Stimulated activated naive CD4-positive, alpha-beta T cell treated with Interleukin-2 at 50 U/mL for 16 hours (primary cell): Measurements from ENCODE around the gene POLR3H.
A peak's percentile ranks its signal among the peaks of the same experiment; 100 is the strongest.
"Not testable (repeated sequence)": the region's sequence is repeated elsewhere in the genome, so short reads cannot be mapped to it uniquely, and the experiment has no call there.

Experiments
- DNase-seq: peaks from one replicate; lab custom pipeline; 2025; lab: John Stamatoyannopoulos, UW

POLR3H gene, protein sequence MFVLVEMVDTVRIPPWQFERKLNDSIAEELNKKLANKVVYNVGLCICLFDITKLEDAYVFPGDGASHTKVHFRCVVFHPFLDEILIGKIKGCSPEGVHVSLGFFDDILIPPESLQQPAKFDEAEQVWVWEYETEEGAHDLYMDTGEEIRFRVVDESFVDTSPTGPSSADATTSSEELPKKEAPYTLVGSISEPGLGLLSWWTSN

DNA sequence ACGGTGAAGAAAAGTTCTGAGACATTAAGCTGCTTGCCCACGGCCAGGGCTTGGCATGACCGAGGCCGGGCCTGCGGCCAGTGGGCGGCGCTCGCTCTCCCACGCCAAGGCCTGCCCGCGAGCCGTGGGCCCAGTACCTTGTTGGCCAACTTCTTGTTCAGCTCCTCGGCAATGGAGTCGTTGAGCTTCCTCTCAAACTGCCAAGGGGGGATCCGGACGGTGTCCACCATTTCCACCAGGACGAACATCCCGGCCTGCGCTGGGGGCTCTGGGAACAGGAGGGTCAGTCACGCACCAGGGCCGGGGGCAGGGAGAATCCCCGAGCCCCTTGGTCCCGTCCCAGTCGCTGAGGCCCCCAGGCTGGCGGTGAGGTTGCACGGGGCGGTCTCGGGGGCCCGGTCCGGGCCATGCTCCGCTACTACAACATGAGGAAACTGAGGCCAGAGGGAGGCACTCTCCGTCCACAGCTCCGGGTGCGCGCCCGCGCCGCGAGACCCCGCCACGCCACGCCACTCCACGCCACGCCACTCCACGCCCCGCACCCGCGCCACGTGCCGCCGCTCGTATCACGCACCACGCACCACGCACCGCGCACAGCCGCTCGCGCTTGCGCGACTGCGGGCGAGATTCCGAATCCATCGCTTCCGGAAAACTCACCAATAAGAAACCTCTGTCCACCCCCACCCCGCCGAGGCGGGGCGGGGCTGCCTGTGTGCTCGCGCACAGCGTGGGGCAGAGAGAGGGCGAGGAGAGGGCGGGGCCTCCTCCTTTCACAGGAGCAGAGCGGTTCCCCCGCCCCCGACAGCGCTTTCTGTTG lies at the start of gene POLR3H:
Gene POLR3H (minus strand): TSS at position 617 of the 817 bp plus-strand sequence. CDS start 369 bp downstream, at position 248.
- peak; percentile 96 for DNase-seq

DNA sequence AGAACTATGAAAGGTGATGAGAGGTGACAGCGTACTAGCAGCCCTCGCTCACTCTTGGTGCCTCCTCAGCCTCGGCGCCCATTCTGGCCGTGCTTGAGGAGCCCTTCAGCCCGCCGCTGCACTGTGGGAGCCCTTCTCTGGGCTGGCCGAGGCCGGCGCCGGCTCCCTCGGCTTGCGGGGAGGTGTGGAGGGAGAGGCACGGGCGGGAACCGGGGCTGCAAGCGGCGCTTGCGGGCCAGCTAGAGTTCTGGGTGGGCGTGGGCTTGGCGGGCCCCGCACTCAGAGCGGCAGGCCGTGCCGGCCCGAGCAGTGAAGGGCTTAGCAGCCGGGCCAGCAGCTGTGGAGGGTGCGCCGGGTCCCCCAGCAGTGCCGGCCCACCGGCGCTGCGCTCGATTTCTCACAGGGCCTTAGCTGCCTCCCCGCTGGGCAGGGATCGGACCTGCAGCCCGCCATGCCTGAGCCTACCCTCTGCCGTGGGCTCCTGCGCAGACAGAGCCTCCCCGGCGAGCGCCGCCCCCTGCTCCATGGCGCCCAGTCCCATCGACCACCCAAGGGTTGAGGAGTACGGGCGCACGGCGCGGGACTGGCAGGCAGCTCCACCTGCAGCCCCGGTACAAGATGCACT lies 49.2 kb upstream of the POLR3H start:
- DNase-seq, result not testable (repeated sequence)

DNA sequence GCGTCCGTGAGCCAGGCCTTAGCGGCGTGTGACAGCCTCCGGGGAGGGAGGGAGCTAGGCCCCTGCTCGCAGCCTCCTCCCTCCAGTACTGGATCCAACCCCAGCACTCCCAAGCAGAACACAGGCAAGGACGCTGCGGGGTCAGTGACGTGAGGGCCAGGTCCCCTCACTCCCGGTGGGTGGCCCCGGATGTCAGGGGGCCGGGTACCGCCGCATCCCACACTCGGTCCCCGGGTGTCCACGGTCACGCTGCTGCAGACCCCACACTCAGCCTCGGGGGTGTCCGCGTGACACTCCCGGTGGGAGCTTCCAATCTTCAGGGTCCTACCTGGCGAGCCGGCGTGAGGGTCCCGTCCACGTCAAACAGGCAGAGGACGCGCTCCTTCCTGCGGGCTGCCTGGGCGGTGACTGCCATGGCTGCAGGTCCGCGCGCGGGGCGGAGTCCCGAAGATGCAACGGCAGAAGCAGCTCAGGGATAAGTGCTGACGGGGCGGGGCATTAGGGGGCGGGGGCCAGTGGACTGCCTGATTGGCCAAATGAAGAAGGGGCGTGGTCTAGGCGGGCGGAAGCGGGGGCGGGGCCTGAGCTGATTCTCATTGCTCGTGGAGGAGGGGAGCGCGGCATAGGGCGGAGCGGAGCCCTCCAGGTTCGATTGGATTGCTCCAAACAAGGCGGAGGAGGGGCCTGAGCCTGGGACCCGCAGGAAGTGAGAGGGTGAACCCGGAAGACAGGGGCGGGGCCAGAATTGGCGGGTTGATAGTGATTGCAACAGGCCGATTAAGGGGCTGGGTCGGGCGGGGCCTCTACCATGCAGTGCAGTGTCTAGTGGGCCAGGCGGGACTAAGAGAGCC lies 45.3 kb upstream of the POLR3H start, which contains the start of gene PMM1:
Gene PMM1 (minus strand): TSS at position 450 of the 851 bp plus-strand sequence. CDS start 35 bp downstream, at position 415.
- peak; percentile 100 for DNase-seq

DNA sequence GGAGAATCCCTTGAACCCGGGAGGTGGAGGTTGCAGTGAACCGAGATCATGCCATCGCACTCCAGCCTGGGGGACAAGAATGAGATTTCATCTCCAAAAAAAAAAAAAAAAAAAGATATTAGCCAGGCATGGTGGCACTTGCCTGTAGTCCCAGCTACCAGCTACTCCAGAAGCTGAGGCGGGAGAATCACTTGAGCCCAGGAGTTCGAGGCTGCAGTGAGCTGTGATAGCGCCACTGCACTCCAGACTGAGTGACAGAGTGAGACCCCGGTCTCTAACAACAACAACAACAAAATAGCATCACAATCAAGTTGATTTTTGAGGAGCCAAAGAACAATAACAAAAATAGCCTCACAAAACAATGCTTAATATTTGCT lies 43.1 kb upstream of the POLR3H start:
- no peak for DNase-seq

DNA sequence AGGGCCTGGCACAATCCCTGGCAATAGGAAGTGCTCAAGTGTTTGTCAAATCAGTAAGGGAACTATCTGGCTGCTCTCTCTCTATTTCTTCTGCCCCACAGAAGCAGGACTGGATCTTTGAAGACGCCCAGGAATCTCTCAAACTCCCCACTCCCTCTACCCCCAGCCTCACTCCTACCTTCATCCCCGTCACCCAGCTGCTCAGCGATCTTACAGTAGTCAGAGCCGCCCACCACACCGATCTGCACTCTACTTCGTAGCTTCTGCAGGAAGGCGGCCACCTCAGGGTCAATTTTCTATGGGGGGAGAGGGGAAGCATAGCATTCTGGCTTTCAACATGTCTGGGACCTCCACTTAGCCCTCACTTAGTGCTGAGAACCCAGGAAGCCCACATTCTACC lies 41.6 kb upstream of the POLR3H start:
- DNase-seq, result no peak

DNA sequence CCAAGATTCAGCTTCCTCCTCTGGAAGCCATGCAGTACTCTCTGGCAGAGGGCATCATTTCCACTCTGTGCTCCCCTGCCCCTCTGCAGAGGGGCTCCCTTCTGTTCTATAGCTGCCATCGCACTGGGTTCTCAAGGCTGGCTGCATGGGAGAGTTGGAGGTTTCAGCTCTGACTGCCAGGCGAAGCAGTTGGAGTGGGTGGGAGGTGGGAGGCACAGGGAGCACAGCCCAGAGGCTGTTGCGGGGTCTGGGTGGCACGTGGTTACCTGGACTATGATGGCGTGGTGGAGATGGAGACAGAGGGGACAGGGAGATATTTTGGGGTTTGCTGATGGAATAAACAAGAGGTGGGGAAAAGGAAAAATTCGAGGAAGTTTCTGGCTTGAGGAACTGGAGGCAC lies 40.6 kb upstream of the POLR3H start:
- DNase-seq, result no peak

DNA sequence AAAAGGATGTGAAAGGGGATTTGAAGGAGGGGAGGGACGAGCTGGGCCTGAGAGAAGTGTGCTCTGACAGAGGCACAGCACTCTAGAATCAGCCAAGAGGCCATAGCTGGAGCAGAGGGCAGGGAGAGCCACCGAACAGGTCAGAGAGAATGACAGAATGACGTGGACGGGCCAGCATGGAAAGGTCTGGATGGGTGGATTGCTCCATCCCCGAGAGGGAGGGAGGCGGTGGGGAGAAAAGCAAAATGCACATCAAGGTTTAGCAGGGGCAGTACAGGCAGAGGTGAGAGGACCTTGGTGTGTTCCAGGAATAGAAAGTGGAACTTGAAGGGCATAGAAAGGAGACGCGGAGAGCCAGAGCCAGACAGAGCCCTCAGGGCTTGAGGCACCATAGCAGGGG lies 38.4 kb upstream of the POLR3H start:
- no peak for DNase-seq

DNA sequence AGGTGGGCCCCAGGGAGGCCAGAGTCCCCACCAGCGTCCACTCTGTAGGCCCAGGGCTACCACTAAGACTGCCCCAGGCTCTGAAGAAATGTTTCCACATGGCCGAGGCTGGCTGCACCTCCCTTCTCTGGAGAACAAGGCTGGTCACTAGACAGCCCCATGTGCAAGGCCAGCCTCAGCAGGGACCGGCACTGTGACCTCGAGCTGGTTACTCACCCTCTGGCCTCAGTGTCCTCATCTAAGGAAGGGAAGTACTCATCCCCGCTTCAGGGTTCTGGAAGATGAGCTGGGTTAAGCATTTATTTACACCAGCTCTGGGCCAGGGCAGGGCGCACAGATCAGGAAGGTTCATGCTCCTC lies 35.7 kb upstream of the POLR3H start:
- DNase-seq, result no peak

DNA sequence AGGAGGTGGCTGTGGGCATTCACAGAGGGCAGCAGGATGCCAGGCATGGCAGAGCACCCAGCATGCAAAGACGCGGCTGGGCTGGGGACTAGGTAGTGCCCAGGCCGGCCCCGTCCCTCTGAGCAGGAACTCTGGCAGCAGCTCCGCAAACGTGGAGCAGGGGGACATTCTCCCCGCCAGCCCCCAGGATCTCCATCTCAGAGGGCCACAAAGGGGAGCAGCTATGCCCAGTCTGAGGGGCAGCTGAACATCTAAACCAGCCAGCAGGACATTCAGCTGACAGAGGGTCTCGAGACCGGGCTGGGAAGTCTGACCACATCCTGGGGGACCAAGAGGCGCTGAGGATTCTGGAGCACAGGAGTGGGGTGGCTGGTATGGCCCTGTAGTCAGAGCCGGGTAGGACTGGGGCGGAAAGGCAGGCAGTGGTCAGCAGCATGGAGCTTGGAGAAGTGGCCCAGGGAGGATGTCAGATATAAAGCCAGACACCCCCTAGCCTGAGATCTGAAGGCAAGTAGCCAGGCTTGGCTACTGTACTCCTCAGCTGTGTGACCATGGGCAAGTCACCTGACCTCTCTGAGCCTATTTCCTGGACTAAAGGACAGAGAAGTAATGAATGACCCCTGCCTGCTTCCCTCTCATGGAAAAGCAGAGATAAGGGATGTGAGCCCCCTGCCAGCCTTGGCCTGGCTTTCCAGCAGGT lies 35.2 kb upstream of the POLR3H start:
- no peak for DNase-seq

DNA sequence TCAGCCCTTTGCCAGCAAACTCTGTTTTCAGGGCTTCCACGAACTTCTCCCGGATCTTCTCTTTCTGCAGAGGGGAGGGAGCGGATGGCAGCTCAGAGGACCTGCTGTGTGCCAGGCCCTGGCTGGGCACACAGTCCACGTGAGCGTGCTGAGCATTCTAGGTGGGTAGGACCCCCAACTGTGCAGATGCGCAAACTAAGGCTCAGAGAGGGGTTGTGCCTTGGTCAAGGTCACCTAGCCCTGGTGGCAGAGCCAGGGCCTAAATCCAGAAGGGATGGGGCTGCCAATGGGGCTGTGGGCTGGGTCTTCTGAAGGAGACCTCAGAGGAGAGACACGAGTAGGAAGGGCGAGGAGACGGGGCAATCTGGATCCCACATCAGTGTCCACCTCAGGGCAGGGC lies 34.5 kb upstream of the POLR3H start:
- no peak for DNase-seq

DNA sequence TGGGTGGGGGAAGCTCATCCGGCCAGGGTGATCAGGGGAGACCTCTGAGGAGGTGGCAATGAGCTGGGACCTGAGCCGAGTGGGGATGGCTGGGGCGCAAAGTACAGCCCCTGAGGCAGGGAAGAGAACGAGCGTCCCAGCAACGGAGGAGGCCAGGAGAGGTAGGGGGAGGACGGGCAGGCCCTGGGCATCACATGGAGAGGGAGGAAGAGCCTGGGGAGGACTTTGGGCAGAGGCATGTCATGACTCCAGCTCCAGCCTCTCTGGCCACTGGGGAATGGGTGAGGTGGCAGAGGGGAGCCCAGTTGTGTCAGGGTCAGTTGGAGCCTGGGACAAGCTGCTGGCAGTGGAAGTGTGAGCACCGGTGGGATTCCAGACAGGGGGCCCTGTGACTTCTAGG lies 33.8 kb upstream of the POLR3H start:
- DNase-seq, result no peak

DNA sequence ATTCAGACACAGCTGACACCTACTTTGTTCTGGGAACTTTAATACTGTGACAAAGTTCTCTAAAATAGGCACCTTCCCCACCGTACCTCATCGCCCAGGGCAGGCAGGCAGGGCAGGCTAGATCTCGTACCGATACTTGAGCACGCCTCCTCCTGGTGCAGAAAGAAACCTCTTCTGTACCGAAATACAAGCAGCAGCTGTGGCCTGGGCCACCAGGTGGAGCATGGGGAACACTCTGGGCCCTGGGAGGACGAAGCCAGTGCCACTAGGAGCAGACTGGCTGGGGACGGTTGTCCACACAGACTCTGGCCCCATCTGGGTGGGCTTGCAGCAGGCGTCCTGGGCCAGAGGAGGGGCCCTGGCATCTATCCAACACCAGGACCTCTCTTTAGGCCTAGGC lies 32.6 kb upstream of the POLR3H start:
- DNase-seq, result no peak

DNA sequence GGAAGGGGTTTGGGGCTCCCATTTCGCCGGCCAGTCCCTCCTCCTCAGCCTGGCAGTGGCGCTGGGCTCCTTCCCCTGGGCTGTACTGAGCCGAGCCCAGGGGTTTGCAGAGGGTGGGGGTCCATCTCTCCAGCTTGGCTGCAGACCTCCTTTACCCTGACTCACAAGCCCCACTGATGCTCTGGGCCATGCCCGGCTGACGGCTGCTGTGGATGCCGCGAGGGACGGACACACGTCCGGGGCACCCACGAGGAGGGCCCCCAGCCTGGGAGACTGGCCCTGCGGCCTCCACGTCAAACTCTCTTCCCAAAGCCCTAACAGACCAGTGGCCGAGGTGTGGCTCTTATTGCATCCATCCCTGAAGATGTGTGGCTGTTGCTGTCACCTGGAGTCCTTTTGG lies 31.3 kb upstream of the POLR3H start:
- DNase-seq, result no peak

DNA sequence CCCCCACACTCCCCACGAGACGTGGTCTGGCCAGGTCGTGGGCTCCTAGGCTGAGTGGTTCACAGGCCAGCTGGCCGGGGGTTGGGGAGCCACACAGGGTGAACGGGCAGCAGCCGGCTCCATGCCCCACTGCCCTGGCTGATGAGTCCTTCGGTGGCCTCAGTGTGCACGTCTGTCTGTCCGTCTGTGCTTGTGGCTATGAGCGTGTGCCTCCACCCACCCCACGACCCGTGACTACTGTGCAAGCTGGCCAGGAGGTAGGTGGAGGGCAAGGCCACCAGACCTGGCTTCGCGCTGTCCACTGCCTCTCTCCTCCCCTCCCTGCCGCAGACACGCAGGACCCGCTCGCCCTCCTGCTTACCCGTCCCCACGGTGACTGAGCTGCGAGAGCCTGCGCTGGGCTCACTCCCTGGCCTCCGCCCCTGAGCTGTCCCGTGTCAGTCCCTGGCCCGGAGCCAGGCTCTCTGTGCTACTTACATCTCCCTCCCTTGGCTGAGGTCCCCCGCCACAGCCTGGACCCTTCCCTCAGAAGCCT lies 30.6 kb upstream of the POLR3H start:
- no peak for DNase-seq

DNA sequence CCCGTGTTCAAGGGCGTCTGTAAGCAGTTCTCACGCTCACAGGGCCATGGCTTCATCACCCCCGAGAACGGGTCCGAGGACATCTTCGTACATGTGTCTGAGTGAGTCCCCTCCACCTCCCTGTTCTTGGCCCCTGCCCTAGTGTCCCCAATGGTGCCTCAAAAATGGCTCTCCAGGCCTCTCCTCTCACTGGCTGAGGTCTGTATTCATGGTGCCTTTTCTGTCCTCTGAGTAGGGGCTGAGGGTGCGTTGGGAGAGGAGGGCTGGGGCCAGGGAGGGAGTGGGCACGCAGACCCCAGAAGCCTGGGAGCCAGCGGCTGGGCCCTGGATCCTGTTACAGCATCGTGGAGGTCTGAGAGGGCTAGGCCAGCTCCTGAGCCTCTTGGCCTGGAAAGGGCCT lies 29.4 kb upstream of the POLR3H start:
- DNase-seq, result no peak

DNA sequence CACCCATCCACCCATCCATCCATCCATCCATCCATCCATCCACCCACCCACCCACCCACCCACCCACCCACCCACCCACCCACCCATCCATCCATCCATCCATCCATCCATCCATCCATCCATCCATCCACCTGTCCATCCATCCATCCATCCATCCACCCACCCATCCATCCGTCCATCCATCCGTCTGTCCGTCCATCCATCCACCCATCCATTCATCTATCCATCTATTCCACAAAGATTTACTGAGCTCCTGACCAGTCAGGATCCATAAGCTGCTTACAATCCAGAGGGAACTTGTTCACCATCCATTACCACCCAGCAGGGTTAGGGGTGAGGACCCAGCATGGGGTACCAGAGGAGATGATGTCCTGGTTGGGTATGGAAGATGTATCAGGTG lies 28.0 kb upstream of the POLR3H start:
- not testable (repeated sequence) for DNase-seq

DNA sequence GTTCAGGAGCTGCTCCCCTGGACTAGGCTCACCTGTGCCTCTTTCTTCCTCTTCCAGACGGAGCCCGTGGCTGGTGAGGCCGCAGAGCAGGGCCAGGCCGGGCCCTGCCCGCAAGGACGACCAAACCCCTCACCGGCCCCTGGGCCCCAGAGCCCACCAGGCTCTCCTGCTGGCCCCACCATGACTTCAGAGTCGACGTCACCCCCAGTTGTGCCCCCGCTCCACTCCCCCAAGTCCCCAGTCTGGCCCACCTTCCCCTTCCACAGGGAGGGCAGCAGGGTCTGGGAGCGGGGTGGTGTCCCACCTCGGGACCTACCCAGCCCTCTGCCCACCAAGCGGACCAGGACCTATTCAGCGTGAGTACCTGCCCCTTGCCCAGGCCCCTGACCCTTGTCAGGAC lies 27.5 kb upstream of the POLR3H start:
- no peak for DNase-seq

DNA sequence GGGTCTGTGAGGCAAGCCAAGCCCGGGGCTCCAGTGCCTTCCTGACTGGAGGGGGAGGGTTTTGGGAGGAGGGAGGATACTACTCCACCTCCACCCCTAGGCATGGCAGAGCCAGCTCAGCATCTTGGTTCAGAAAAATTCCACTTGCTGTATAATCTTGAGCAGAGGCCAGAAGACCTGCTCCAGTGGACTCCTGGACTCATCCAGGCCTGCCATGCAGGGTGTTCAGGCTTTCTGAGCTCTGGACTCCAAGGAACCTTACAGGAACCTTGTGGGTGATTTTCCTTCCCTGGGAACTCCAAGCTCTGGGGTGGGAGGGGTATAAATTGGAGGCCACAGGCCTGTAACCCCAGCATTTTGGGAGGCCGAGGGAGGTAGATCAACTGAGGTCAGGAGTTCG lies 26.0 kb upstream of the POLR3H start:
- no peak for DNase-seq

DNA sequence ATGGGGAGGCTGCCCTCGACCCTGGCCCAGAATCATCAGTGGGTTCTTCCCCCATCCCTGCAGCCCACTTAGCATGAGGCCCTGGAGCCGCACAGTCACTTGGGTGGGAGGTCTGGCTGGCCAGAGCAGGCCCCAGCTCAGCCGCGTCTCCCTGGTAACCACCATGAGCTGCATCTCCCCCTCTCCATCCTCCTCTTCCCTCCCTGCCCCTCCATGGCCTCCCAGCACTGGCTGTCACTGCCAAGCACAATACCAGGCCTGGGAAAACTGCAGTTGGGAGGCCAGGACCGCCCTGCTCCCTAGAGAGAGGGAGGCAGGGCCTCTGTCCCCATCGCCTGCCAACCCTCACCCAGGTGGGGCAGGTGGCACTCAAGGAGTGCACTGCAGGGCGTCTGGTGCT lies 24.5 kb upstream of the POLR3H start:
- no peak for DNase-seq

DNA sequence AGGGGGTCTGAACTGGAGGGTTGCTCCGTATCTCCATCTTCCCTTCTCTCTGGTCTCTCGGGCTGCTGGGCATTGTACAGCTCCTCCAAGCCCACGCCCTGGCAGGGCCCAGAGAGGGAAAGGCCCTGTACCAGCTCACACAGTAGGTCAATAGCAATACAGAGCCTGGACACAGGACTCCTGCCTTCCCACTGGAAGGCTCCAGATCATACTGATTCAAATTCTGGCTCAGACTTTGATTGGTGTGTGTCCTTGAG lies 23.2 kb upstream of the POLR3H start:
- DNase-seq, result no peak

DNA sequence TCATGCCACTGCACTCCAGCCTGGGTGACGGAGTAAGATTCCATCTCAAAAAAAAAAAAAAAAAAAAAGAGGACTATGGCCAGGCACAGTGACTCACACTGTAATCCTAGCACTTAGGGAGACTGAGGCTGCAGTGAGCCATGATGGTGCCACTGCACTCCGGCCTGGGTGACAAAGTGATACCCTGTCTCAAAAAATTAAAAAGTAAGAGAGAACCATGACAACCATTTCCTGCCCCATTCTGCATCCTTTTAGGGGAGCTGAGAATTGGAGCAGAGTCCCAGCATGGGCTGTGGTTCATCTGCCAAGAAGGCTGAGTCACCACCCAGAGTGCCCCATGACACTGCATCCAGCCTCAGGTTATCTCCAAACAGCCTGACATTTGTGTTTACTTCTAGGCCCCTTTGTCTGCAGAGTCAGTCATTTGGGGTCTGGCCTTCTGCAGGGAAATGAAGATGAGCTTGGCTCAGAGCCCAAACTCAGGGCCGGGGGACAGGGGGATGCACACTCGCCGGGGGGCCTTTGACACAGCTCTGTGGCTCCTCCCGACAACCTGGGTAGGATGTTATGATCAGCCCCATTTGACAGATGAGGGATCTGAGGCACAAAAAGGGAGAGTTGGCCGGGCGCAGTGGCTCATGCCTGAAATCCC lies 21.3 kb upstream of the POLR3H start:
- no peak for DNase-seq
